Keratinocyte (primary cell): ENCODE data around the gene TMCO4. TPM values are rescaled to one million over a fixed set of nuclear protein-coding genes. Genes with fewer than 3 reads are reported as not detected.

ENCODE experiments used
- DNase-seq: peaks from one replicate; pipeline ENCODE4 v3.0.0-alpha.2; 2011; ENCODE audit warnings: low read depth, missing footprints, low spot score
- FAIRE-seq: peaks from 2 replicates; lab custom pipeline; 2011; peaks lifted over from hg19 to GRCh38; lab: Jason Lieb, UNC
- H2AFZ ChIP-seq: 2 replicates; pipeline ENCODE4 v1.6.0; 2012; ENCODE audit warnings: low read length, control low read depth, inconsistent platforms; ENCODE audit not compliant: control insufficient read depth
- H3K27ac ChIP-seq: 2 replicates; pipeline ENCODE4 v1.5.1; 2011; ENCODE audit warnings: low read length; ENCODE audit not compliant: control insufficient read depth, insufficient read depth
- H3K27me3 ChIP-seq: 3 replicates; pipeline ENCODE4 v1.6.0; 2011; ENCODE audit warnings: low read length; ENCODE audit not compliant: control insufficient read depth, insufficient read depth; ENCODE audit errors: extremely low read depth
- H3K36me3 ChIP-seq, 2 experiments: 2 replicates in 1 of 2; 3 replicates in 1 of 2; pipeline ENCODE4 v1.5.1; 2011; ENCODE audit warnings: low read length in 2 of 2, mild to moderate bottlenecking in 1 of 2; ENCODE audit not compliant: control insufficient read depth in 2 of 2, insufficient read depth in 2 of 2; ENCODE audit errors: extremely low read depth in 1 of 2
- H3K4me1 ChIP-seq: 3 replicates; pipeline ENCODE4 v1.5.1; 2011; ENCODE audit warnings: low read length; ENCODE audit not compliant: control insufficient read depth, insufficient read depth; ENCODE audit errors: extremely low read depth
- H3K4me2 ChIP-seq: 3 replicates; pipeline ENCODE4 v1.6.0; 2011; ENCODE audit warnings: low read depth, low read length; ENCODE audit not compliant: control insufficient read depth, insufficient read depth; ENCODE audit errors: extremely low read depth
- H3K4me3 ChIP-seq, 3 experiments: fragments of 200-600 bp in 1 of 3; sonication (generic) in 1 of 3; 2 replicates in 2 of 3; 3 replicates in 1 of 3; pipeline ENCODE4 v1.5.1; 2011 to 2016; ENCODE audit warnings: low read length in 3 of 3, mild to moderate bottlenecking in 3 of 3, control low read depth in 2 of 3, inconsistent platforms in 1 of 3, low read depth in 1 of 3, mixed read lengths in 1 of 3, mixed run types in 1 of 3, moderate library complexity in 1 of 3; ENCODE audit not compliant: control insufficient read depth in 2 of 3, insufficient read depth in 2 of 3; ENCODE audit errors: extremely low read depth in 1 of 3
- H3K79me2 ChIP-seq: 2 replicates; pipeline ENCODE4 v1.6.0; 2012; ENCODE audit warnings: low read length; ENCODE audit not compliant: control insufficient read depth, insufficient read depth
- H3K9ac ChIP-seq: 3 replicates; pipeline ENCODE4 v1.6.0; 2011; ENCODE audit warnings: low read length; ENCODE audit not compliant: control insufficient read depth, insufficient read depth; ENCODE audit errors: extremely low read depth
- H3K9me1 ChIP-seq: 3 replicates; pipeline ENCODE4 v1.6.0; 2011; ENCODE audit warnings: low read length; ENCODE audit not compliant: control insufficient read depth, insufficient read depth; ENCODE audit errors: extremely low read depth
- H3K9me3 ChIP-seq: 2 replicates; pipeline ENCODE4 v1.5.1; 2012; ENCODE audit warnings: low read depth, low read length; ENCODE audit not compliant: control insufficient read depth
- H4K20me1 ChIP-seq: 3 replicates; pipeline ENCODE4 v1.6.0; 2011; ENCODE audit warnings: low read length; ENCODE audit not compliant: control insufficient read depth, insufficient read depth; ENCODE audit errors: extremely low read depth
- CTCF ChIP-seq, 3 experiments: IDR thresholded peaks in 1 of 3; conservative IDR thresholded peaks in 1 of 3; optimal IDR thresholded peaks in 1 of 3; 2 replicates in 2 of 3; 3 replicates in 1 of 3; pipeline versions ENCODE3 to v1.5.1; 2011; ENCODE audit warnings: low read length in 3 of 3, mild to moderate bottlenecking in 3 of 3, moderate library complexity in 2 of 3, control low read depth in 1 of 3, inconsistent platforms in 1 of 3; ENCODE audit not compliant: insufficient read depth in 2 of 3; ENCODE audit errors: extremely low read depth in 1 of 3
- EZH2 ChIP-seq: IDR thresholded peaks from one replicate; pipeline ENCODE4 v1.6.1; 2012; ENCODE audit warnings: inconsistent platforms, mild to moderate bottlenecking, low read length, moderate library complexity
- dilution Hi-C: fragments of 300-500 bp; cut with MboI; formaldehyde crosslinking; loops from one replicate; pipeline ENCODE4 v1.7.0; 2020; ENCODE audit warnings: low sequenced_read_pairs; ENCODE audit not compliant: extremely low pct_ligation_motif_present
- polyA plus RNA-seq, 5 experiments: library from polyadenylated mRNA; depleted of rRNA in 3 of 5; stranded (reverse) in 3 of 5; stranded (forward) in 1 of 5; unstranded in 1 of 5; fragments of >200 nt; gene quantifications; 1 replicate in 1 of 5; 2 replicates in 3 of 5; 3 replicates in 1 of 5; pipeline versions ENCODE4 v1.2.1 to v1.2.3, GENCODE V29; 2011 to 2012; ENCODE audit warnings: missing spikeins in 2 of 5, low read depth in 1 of 5, low replicate concordance in 1 of 5

TMCO4 gene
- polyA plus RNA-seq, 1 donor (not counting 4 experiments of a cell fraction or from before 2014, with no cell fraction given) = 1.2 TPM

GRCh38 chr1:19678931-19679453 is 120.7 kb downstream of the TMCO4 start:
- no peak for DNase-seq
- dilution Hi-C loops = no loop called here
- TF ChIP-seq CTCF (optimal IDR thresholded peaks at IDR 0.05 in 1 of 3, IDR thresholded peaks at IDR 0.05 in 1 of 3, conservative IDR thresholded peaks at IDR 0.05 in 1 of 3; ENCODE audit: extremely low read depth in 1 of 3, insufficient read depth in 2 of 3, low read length in 3 of 3) (no peak), EZH2 (no peak)
- no peak for FAIRE-seq
- H3K79me2 ChIP-seq = no peaks in the 10 kb centered on the region
- H3K9me3 ChIP-seq = no peaks in the 10 kb centered on the region
- no peaks in the 10 kb centered on the region for H3K4me1 ChIP-seq
- H4K20me1 ChIP-seq = no peaks in the 10 kb centered on the region
- no peak overlapping the region for H2AFZ ChIP-seq
- H3K36me3 ChIP-seq = no peaks in the 10 kb centered on the region
- no peaks in the 10 kb centered on the region for H3K9me1 ChIP-seq
- no peak overlapping the region for H3K4me3 ChIP-seq
- no peak overlapping the region for H3K4me2 ChIP-seq
- H3K9ac ChIP-seq = no peak overlapping the region
- peaks cover 7% of the 10 kb centered on the region for H3K27me3 ChIP-seq
- no peak overlapping the region for H3K27ac ChIP-seq

- Histone ChIP-seq H4K20me1 (no peaks in the 10 kb centered on the region), H3K9ac (no peak overlapping the region), H2AFZ (no peak overlapping the region), H3K9me3 (no peaks in the 10 kb centered on the region), H3K36me3 (no peaks in the 10 kb centered on the region), H3K4me1 (no peaks in the 10 kb centered on the region), H3K27me3 (peaks cover 7% of the 10 kb centered on the region), H3K4me3 (no peak overlapping the region), H3K79me2 (no peaks in the 10 kb centered on the region), H3K27ac (no peak overlapping the region), H3K9me1 (no peaks in the 10 kb centered on the region), H3K4me2 (no peak overlapping the region)
- TF ChIP-seq EZH2 = no peak
- no peak for DNase-seq
- FAIRE-seq = no peak
- dilution Hi-C loops = no loop called here
Observed at GRCh38 chr1:19678493-19678892, 121.2 kb downstream of the TMCO4 start.

GRCh38 chr1:19676438-19676922 is 123.2 kb downstream of the TMCO4 start:
- no peak overlapping the region for H3K27ac ChIP-seq
- no peaks in the 10 kb centered on the region for H3K9me3 ChIP-seq
- no peaks in the 10 kb centered on the region for H3K9me1 ChIP-seq
- FAIRE-seq (peak; percentile 39), DNase-seq (no peak)
- TF ChIP-seq EZH2 (no peak), CTCF (optimal IDR thresholded peaks at IDR 0.05 in 1 of 3, IDR thresholded peaks at IDR 0.05 in 1 of 3, conservative IDR thresholded peaks at IDR 0.05 in 1 of 3; ENCODE audit: extremely low read depth in 1 of 3, insufficient read depth in 2 of 3, low read length in 3 of 3) (no peak)
- dilution Hi-C loops = no loop called here
- H3K4me3 ChIP-seq = no peak overlapping the region
- no peaks in the 10 kb centered on the region for H3K79me2 ChIP-seq
- H3K36me3 ChIP-seq = no peaks in the 10 kb centered on the region
- no peak overlapping the region for H3K9ac ChIP-seq
- no peak overlapping the region for H3K4me2 ChIP-seq
- H3K4me1 ChIP-seq = no peaks in the 10 kb centered on the region
- H4K20me1 ChIP-seq = no peaks in the 10 kb centered on the region
- H3K27me3 ChIP-seq = peaks cover 7% of the 10 kb centered on the region
- no peak overlapping the region for H2AFZ ChIP-seq
